H9 (cell line): Measurements from ENCODE around the gene APCS. TPM values are rescaled to one million over a fixed set of nuclear protein-coding genes. Genes with fewer than 3 reads are reported as not detected.

Experiments
- DNase-seq: peaks from one replicate; pipeline ENCODE4 v3.0.0-alpha.2; 2017
- H2AFZ ChIP-seq: one replicate; pipeline ENCODE4 v1.6.1; 2013; ENCODE audit warnings: mild to moderate bottlenecking, low read length, control low read depth, moderate library complexity
- H2AK5ac ChIP-seq: 2 replicates; pipeline ENCODE4 v1.6.1; 2013; ENCODE audit warnings: low read length, control low read depth, mixed read lengths; ENCODE audit not compliant: insufficient read length
- H2BK120ac ChIP-seq: one replicate; pipeline ENCODE4 v1.6.1; 2013; ENCODE audit warnings: low read depth, mild to moderate bottlenecking, low read length, control low read depth, inconsistent platforms; ENCODE audit not compliant: poor library complexity, severe bottlenecking
- H2BK12ac ChIP-seq: 2 replicates; pipeline ENCODE4 v1.6.1; 2013; ENCODE audit warnings: low read length, control low read depth, mixed read lengths, low read depth; ENCODE audit not compliant: insufficient read length
- H2BK15ac ChIP-seq: 2 replicates; pipeline ENCODE4 v1.6.1; 2013; ENCODE audit warnings: low read depth, low read length, control low read depth
- H2BK20ac ChIP-seq: one replicate; pipeline ENCODE4 v1.6.1; 2013; ENCODE audit warnings: low read depth, mild to moderate bottlenecking, low read length, control low read depth, inconsistent platforms; ENCODE audit not compliant: poor library complexity, severe bottlenecking
- H2BK5ac ChIP-seq: 2 replicates; pipeline ENCODE4 v1.6.1; 2013; ENCODE audit warnings: low read length, control low read depth, mixed read lengths; ENCODE audit not compliant: insufficient read length
- H3K14ac ChIP-seq: 2 replicates; pipeline ENCODE4 v1.6.1; 2013; ENCODE audit warnings: low read length, control low read depth; ENCODE audit not compliant: insufficient read depth
- H3K18ac ChIP-seq: 2 replicates; pipeline ENCODE4 v1.6.1; 2013; ENCODE audit warnings: low read depth, mild to moderate bottlenecking, mixed read lengths, low read length, control low read depth; ENCODE audit not compliant: insufficient read length
- H3K23ac ChIP-seq: 2 replicates; pipeline ENCODE4 v1.6.1; 2013; ENCODE audit warnings: low read length, control low read depth, mixed read lengths, low read depth; ENCODE audit not compliant: insufficient read length
- H3K23me2 ChIP-seq: 2 replicates; pipeline ENCODE4 v1.6.1; 2013; ENCODE audit warnings: low read depth, mild to moderate bottlenecking, mixed read lengths, low read length, control low read depth; ENCODE audit not compliant: insufficient read length, poor library complexity, severe bottlenecking
- H3K27ac ChIP-seq: 2 replicates; pipeline ENCODE4 v1.5.1; 2013; ENCODE audit warnings: low read length, control low read depth, mixed read lengths, low read depth; ENCODE audit not compliant: insufficient read length
- H3K27me3 ChIP-seq: 2 replicates; pipeline ENCODE4 v1.6.1; 2013; ENCODE audit warnings: low read length, control low read depth, inconsistent platforms; ENCODE audit not compliant: insufficient read depth
- H3K4ac ChIP-seq: 2 replicates; pipeline ENCODE4 v1.6.1; 2013; ENCODE audit warnings: low read depth, mild to moderate bottlenecking, control low read depth, inconsistent platforms, low read length, moderate library complexity
- H3K4me1 ChIP-seq: 2 replicates; pipeline ENCODE4 v1.6.1; 2013; ENCODE audit warnings: low read length, control low read depth, inconsistent platforms; ENCODE audit not compliant: insufficient read depth
- H3K4me2 ChIP-seq: 2 replicates; pipeline ENCODE4 v1.6.1; 2013; ENCODE audit warnings: low read length, control low read depth, mixed read lengths; ENCODE audit not compliant: insufficient read length, insufficient read depth
- H3K56ac ChIP-seq: 2 replicates; pipeline ENCODE4 v1.6.1; 2013; ENCODE audit warnings: low read depth, mild to moderate bottlenecking, mixed read lengths, low read length, control low read depth; ENCODE audit not compliant: insufficient read length
- H3K79me1 ChIP-seq: 2 replicates; pipeline ENCODE4 v1.6.1; 2013; ENCODE audit warnings: low read depth, mild to moderate bottlenecking, moderate library complexity, low read length, control low read depth, inconsistent platforms; ENCODE audit not compliant: insufficient read depth, poor library complexity, severe bottlenecking
- H3K79me2 ChIP-seq: 2 replicates; pipeline ENCODE4 v1.6.1; 2013; ENCODE audit warnings: low read length, control low read depth, inconsistent platforms; ENCODE audit not compliant: insufficient read depth
- H3K9ac ChIP-seq: 2 replicates; pipeline ENCODE4 v1.6.1; 2013; ENCODE audit warnings: low read length, control low read depth, mixed read lengths; ENCODE audit not compliant: insufficient read length; ENCODE audit errors: extremely low read depth
- H3K9me3 ChIP-seq: one replicate; pipeline ENCODE4 v1.6.1; 2013; ENCODE audit warnings: low read depth, low read length, inconsistent platforms; ENCODE audit not compliant: control insufficient read depth
- H3T11ph ChIP-seq: one replicate; pipeline ENCODE4 v1.6.1; 2013; ENCODE audit warnings: mild to moderate bottlenecking, low read length, control low read depth, inconsistent platforms
- H4K20me1 ChIP-seq: one replicate; pipeline ENCODE4 v1.6.1; 2013; ENCODE audit not compliant: control insufficient read depth, insufficient read length, insufficient read depth
- H4K5ac ChIP-seq: 2 replicates; pipeline ENCODE4 v1.6.1; 2013; ENCODE audit warnings: low read depth, mild to moderate bottlenecking, mixed read lengths, low read length, control low read depth; ENCODE audit not compliant: insufficient read length
- H4K8ac ChIP-seq: replicated peaks from 2 replicates; pipeline ENCODE4 v1.6.1; 2013; ENCODE audit warnings: low read length, control low read depth, mixed read lengths, low read depth; ENCODE audit not compliant: insufficient read length
- H4K91ac ChIP-seq: 2 replicates; pipeline ENCODE4 v1.6.1; 2013; ENCODE audit warnings: low read depth, mild to moderate bottlenecking, moderate library complexity, mixed read lengths, low read length, control low read depth; ENCODE audit not compliant: insufficient read length
- H3K27ac Mint-ChIP-seq, 3 experiments: 2 replicates in 2 of 3; 3 replicates in 1 of 3; pipeline ENCODE4 v1.8.0; 2020 to 2021; ENCODE audit warnings: mixed read lengths in 3 of 3, mild to moderate bottlenecking in 1 of 3, moderate library complexity in 1 of 3
- H3K27me3 Mint-ChIP-seq: 2 replicates; pipeline ENCODE4 v1.8.0; 2021; ENCODE audit warnings: low read depth, mild to moderate bottlenecking, moderate library complexity, mixed read lengths
- H3K36me3 Mint-ChIP-seq, 3 experiments: 2 replicates in 2 of 3; 3 replicates in 1 of 3; pipeline ENCODE4 v1.8.0; 2020 to 2021; ENCODE audit warnings: low read depth in 3 of 3, mixed read lengths in 3 of 3; ENCODE audit not compliant: insufficient read depth in 1 of 3
- H3K4me1 Mint-ChIP-seq, 2 experiments: 2 replicates each; pipeline ENCODE4 v1.8.0; 2020; ENCODE audit warnings: mixed read lengths in 2 of 2
- H3K4me3 Mint-ChIP-seq, 2 experiments: 2 replicates in 1 of 2; 3 replicates in 1 of 2; pipeline ENCODE4 v1.8.0; 2020 to 2021; ENCODE audit warnings: mild to moderate bottlenecking in 2 of 2, mixed read lengths in 2 of 2, moderate library complexity in 1 of 2
- H3K9me3 Mint-ChIP-seq, 2 experiments: 2 replicates in 1 of 2; 3 replicates in 1 of 2; pipeline ENCODE4 v1.8.0; 2020; ENCODE audit warnings: mild to moderate bottlenecking in 2 of 2, mixed read lengths in 2 of 2, moderate library complexity in 1 of 2
- WGBS: extraction: QIAGEN DNeasy Blood & Tissue Kit; methylation state at CpG from one replicate; pipeline ENCODE4 v1.1.7; 2013; ENCODE audit warnings: missing lambda C conversion rate, low lambda C conversion rate, mixed read lengths; ENCODE audit not compliant: insufficient read length; ENCODE audit errors: extremely low coverage; 5-methylcytosine and 5-hydroxymethylcytosine counted together
- total RNA-seq: library from RNA; stranded (reverse); gene quantifications from 2 replicates; pipeline ENCODE4 v1.2.1, GENCODE V29; 2021
- TF ChIP-seq, protein P1 (sequence below): fragments of 200-600 bp; sonication (generic); conservative IDR thresholded peaks from 3 replicates; pipeline ENCODE4 v1.8.0; 2021; ENCODE audit warnings: antibody characterized with exemption, mild to moderate bottlenecking

Gene APCS
- total RNA-seq, 1 experiment from 2014 or later: not detected

DNA sequence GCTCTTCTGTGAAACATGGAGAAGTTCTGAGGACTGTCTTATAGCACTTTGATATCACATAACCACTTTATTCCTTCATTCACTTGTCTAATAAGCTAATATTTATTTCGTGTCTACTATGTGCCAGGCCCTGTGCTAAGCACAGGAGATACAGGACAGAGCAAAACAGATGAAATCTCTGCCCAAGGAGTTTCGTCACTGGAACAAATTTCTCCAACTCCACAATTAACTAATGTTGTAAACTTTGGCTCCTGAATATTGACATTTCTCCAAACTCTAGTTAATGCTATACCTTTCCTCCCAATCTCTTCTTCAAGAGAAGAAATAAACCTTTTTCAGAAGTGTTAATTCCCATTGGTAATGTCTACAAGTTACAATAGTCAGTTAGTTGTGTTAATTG, 27.0 kb upstream of the APCS start:
- H4K5ac ChIP-seq: no peak overlapping the region
- no peak overlapping the region for H3K4me2 ChIP-seq
- WGBS: no CpG with 5 or more reads among the region's 2 CpGs
- DNase-seq: no peak
- no peaks in the 10 kb centered on the region for H4K20me1 ChIP-seq
- H3K9ac ChIP-seq: no peak overlapping the region
- H3K18ac ChIP-seq: no peak overlapping the region
- Mint-ChIP-seq H3K4me1 (no peaks in the 10 kb centered on the region), H3K4me3 (no peak overlapping the region), H3K36me3 (peaks cover 0 to 27% (median 0%) of the 10 kb centered on the region in 3 experiments; a peak in 2 of 7 replicates), H3K27me3 (no peaks in the 10 kb centered on the region; the same call in 1 of the 2 replicates), H3K27ac (no peak overlapping the region), H3K9me3 (peaks cover 0 to 86% of the 10 kb centered on the region in 2 experiments; a peak in 3 of 5 replicates)
- H3K4me1 ChIP-seq: peaks cover 4% of the 10 kb centered on the region; the same call in 1 of the 2 replicates
- H3K27me3 ChIP-seq: no peaks in the 10 kb centered on the region
- H3T11ph ChIP-seq: no peak overlapping the region
- H3K79me1 ChIP-seq: no peaks in the 10 kb centered on the region
- no peak overlapping the region for H3K27ac ChIP-seq
- no peak overlapping the region for H2BK15ac ChIP-seq
- H2BK12ac ChIP-seq: no peak overlapping the region
- no peak overlapping the region for H3K23ac ChIP-seq
- no peak overlapping the region for H2AFZ ChIP-seq
- H4K8ac ChIP-seq: no peak overlapping the region
- TF ChIP-seq, protein P1, sequence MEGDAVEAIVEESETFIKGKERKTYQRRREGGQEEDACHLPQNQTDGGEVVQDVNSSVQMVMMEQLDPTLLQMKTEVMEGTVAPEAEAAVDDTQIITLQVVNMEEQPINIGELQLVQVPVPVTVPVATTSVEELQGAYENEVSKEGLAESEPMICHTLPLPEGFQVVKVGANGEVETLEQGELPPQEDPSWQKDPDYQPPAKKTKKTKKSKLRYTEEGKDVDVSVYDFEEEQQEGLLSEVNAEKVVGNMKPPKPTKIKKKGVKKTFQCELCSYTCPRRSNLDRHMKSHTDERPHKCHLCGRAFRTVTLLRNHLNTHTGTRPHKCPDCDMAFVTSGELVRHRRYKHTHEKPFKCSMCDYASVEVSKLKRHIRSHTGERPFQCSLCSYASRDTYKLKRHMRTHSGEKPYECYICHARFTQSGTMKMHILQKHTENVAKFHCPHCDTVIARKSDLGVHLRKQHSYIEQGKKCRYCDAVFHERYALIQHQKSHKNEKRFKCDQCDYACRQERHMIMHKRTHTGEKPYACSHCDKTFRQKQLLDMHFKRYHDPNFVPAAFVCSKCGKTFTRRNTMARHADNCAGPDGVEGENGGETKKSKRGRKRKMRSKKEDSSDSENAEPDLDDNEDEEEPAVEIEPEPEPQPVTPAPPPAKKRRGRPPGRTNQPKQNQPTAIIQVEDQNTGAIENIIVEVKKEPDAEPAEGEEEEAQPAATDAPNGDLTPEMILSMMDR: no peak
- no peak overlapping the region for H4K91ac ChIP-seq
- H3K9me3 ChIP-seq: no peaks in the 10 kb centered on the region
- H2BK20ac ChIP-seq: no peak overlapping the region
- H3K14ac ChIP-seq: no peak overlapping the region
- no peak overlapping the region for H2AK5ac ChIP-seq
- no peaks in the 10 kb centered on the region for H3K79me2 ChIP-seq
- no peak overlapping the region for H2BK120ac ChIP-seq
- no peak overlapping the region for H2BK5ac ChIP-seq
- no peak overlapping the region for H3K56ac ChIP-seq
- no peak overlapping the region for H3K4ac ChIP-seq
- no peaks in the 10 kb centered on the region for H3K23me2 ChIP-seq
